H1 (cell line): ENCODE results near the gene UBE2K. TPM values are rescaled to one million over a fixed set of nuclear protein-coding genes. Genes with fewer than 3 reads are reported as not detected.
"Not testable (repeated sequence)": the region's sequence is repeated elsewhere in the genome, so short reads cannot be mapped to it uniquely, and the experiment has no call there.

ENCODE experiments used
- CTCF ChIA-PET: fragments of 300-600 bp; sonication (Branson Sonifier 250); formaldehyde crosslinking; loops from one replicate; lab custom pipeline; 2021; ENCODE audit not compliant: partially characterized antibody; lab: Charles Lee
- POLR2A ChIA-PET: fragments of 300-600 bp; sonication (Branson Sonifier 250); formaldehyde crosslinking; loops from one replicate; lab custom pipeline; 2021; ENCODE audit warnings: inconsistent platforms; ENCODE audit not compliant: partially characterized antibody; lab: Charles Lee
- DNase-seq, 2 experiments: peaks; one replicate each; pipeline versions ENCODE4 v3.0.0 to v3.0.0-alpha.2; 2010 to 2022; ENCODE audit warnings: low spot score in 2 of 2, low read depth in 1 of 2, mixed read lengths in 1 of 2
- FAIRE-seq: peaks from 2 replicates; lab custom pipeline; 2011; peaks lifted over from hg19 to GRCh38; lab: Jason Lieb, UNC
- H2AFZ ChIP-seq: 2 replicates; pipeline ENCODE4 v1.8.1; 2012; ENCODE audit warnings: low read length, inconsistent platforms
- H2AK5ac ChIP-seq: 2 replicates; pipeline ENCODE4 v1.6.1; 2013; ENCODE audit warnings: low read depth, low read length
- H2BK120ac ChIP-seq: replicated peaks from 2 replicates; pipeline ENCODE3; 2013; ENCODE audit warnings: low read depth, low read length, inconsistent platforms
- H2BK12ac ChIP-seq: 2 replicates; pipeline ENCODE4 v1.6.1; 2013; ENCODE audit warnings: low read depth, low read length
- H2BK15ac ChIP-seq: 2 replicates; pipeline ENCODE4 v1.6.1; 2013; ENCODE audit warnings: low read length
- H2BK20ac ChIP-seq: 2 replicates; pipeline ENCODE4 v1.6.1; 2013; ENCODE audit warnings: low read length
- H2BK5ac ChIP-seq: 2 replicates; pipeline ENCODE4 v1.6.1; 2013; ENCODE audit warnings: low read depth, low read length
- H3K14ac ChIP-seq: 2 replicates; pipeline ENCODE4 v1.6.1; 2013; ENCODE audit warnings: inconsistent platforms; ENCODE audit not compliant: insufficient read length
- H3K18ac ChIP-seq: 2 replicates; pipeline ENCODE4 v1.6.1; 2013; ENCODE audit warnings: low read length; ENCODE audit errors: extremely low read depth
- H3K23ac ChIP-seq: 2 replicates; pipeline ENCODE4 v1.6.1; 2013; ENCODE audit warnings: inconsistent platforms; ENCODE audit not compliant: insufficient read length
- H3K23me2 ChIP-seq: 2 replicates; pipeline ENCODE4 v1.6.1; 2013; ENCODE audit warnings: low read depth, low read length
- H3K27ac ChIP-seq: 2 replicates; pipeline ENCODE4 v1.6.1; 2011; ENCODE audit warnings: low read depth, low read length, inconsistent platforms
- H3K27me3 ChIP-seq, 4 experiments: replicated peaks in 1 of 4; 1 replicate in 1 of 4; 2 replicates in 3 of 4; pipeline versions ENCODE4 v1.6.1 to v1.8.1; 2011 to 2013; ENCODE audit warnings: low read length in 3 of 4, mild to moderate bottlenecking in 3 of 4, inconsistent platforms in 2 of 4, mixed read lengths in 2 of 4, moderate library complexity in 1 of 4; ENCODE audit not compliant: control insufficient read depth in 3 of 4, insufficient read depth in 3 of 4; ENCODE audit errors: extremely low read depth in 1 of 4
- H3K36me3 ChIP-seq, 4 experiments: 2 replicates each; pipeline versions ENCODE4 v1.6.1 to v1.8.1; 2011 to 2013; ENCODE audit warnings: mild to moderate bottlenecking in 4 of 4, low read length in 3 of 4, moderate library complexity in 2 of 4, control low read depth in 1 of 4, inconsistent platforms in 1 of 4; ENCODE audit not compliant: insufficient read depth in 4 of 4, control insufficient read depth in 2 of 4
- H3K4ac ChIP-seq: replicated peaks from 2 replicates; pipeline ENCODE3; 2013; ENCODE audit warnings: low read length, low read depth, mixed read lengths, inconsistent platforms; ENCODE audit not compliant: insufficient read length
- H3K4me1 ChIP-seq, 4 experiments: replicated peaks in 1 of 4; 1 replicate in 1 of 4; 2 replicates in 3 of 4; pipeline versions ENCODE4 v1.6.1 to v1.8.1; 2011 to 2013; ENCODE audit warnings: low read length in 3 of 4, inconsistent platforms in 2 of 4, mixed read lengths in 1 of 4; ENCODE audit not compliant: insufficient read depth in 4 of 4, control insufficient read depth in 3 of 4
- H3K4me2 ChIP-seq, 2 experiments: 2 replicates each; pipeline versions ENCODE4 v1.6.1 to v1.8.1; 2011 to 2013; ENCODE audit warnings: low read depth in 2 of 2, low read length in 2 of 2, control low read depth in 1 of 2, inconsistent platforms in 1 of 2, mild to moderate bottlenecking in 1 of 2; ENCODE audit not compliant: insufficient read depth in 1 of 2
- H3K4me3 ChIP-seq, 4 experiments: fragments of 200-600, 300-600 bp in 1 of 4; sonication (generic), shearing (Covaris generic), sonication (Bioruptor Twin) in 1 of 4; 2 replicates each; pipeline versions ENCODE4 v1.5.1 to v1.8.1; 2011 to 2016; ENCODE audit warnings: low read length in 4 of 4, low read depth in 3 of 4, control low read depth in 2 of 4, inconsistent platforms in 2 of 4, mild to moderate bottlenecking in 2 of 4, mixed read lengths in 1 of 4, moderate library complexity in 1 of 4; ENCODE audit not compliant: insufficient read depth in 2 of 4; ENCODE audit errors: extremely low read depth in 1 of 4
- H3K56ac ChIP-seq: replicated peaks from 2 replicates; pipeline ENCODE3; 2013; ENCODE audit warnings: low read depth, mild to moderate bottlenecking, mixed read lengths, low read length, inconsistent platforms; ENCODE audit not compliant: insufficient read length
- H3K79me1 ChIP-seq: 2 replicates; pipeline ENCODE4 v1.6.1; 2013; ENCODE audit warnings: low read depth, low read length, control low read depth
- H3K79me2 ChIP-seq, 2 experiments: 2 replicates each; pipeline versions ENCODE4 v1.6.1 to v1.8.1; 2012 to 2013; ENCODE audit warnings: low read length in 2 of 2, mild to moderate bottlenecking in 2 of 2, inconsistent platforms in 1 of 2; ENCODE audit not compliant: insufficient read depth in 2 of 2, control insufficient read depth in 1 of 2
- H3K9ac ChIP-seq, 4 experiments: replicated peaks in 1 of 4; 1 replicate in 1 of 4; 2 replicates in 3 of 4; pipeline versions ENCODE4 v1.6.1 to v1.8.1; 2011 to 2013; ENCODE audit warnings: low read depth in 3 of 4, low read length in 3 of 4, control low read depth in 2 of 4, mild to moderate bottlenecking in 2 of 4, moderate library complexity in 2 of 4, inconsistent platforms in 1 of 4; ENCODE audit errors: extremely low read depth in 1 of 4
- H3K9me3 ChIP-seq, 2 experiments: 2 replicates each; pipeline versions ENCODE4 v1.6.1 to v1.8.1; 2012 to 2013; ENCODE audit warnings: mild to moderate bottlenecking in 2 of 2, moderate library complexity in 2 of 2, control low read depth in 1 of 2, inconsistent platforms in 1 of 2, low read depth in 1 of 2, low read length in 1 of 2, mixed read lengths in 1 of 2; ENCODE audit not compliant: insufficient read depth in 2 of 2
- H4K20me1 ChIP-seq, 2 experiments: replicated peaks in 1 of 2; 2 replicates each; pipeline versions ENCODE3 to v1.8.1; 2011 to 2013; ENCODE audit warnings: inconsistent platforms in 2 of 2, low read length in 2 of 2, mild to moderate bottlenecking in 1 of 2; ENCODE audit not compliant: insufficient read depth in 2 of 2, control insufficient read depth in 1 of 2
- H4K5ac ChIP-seq: 2 replicates; pipeline ENCODE4 v1.6.1; 2013; ENCODE audit warnings: low read length, low read depth, mixed read lengths, inconsistent platforms; ENCODE audit not compliant: insufficient read length
- H4K8ac ChIP-seq: 2 replicates; pipeline ENCODE4 v1.8.0; 2013; ENCODE audit warnings: mild to moderate bottlenecking, moderate library complexity, low read length, inconsistent platforms; ENCODE audit not compliant: insufficient read depth; ENCODE audit errors: extremely low read depth
- H4K91ac ChIP-seq: replicated peaks from 2 replicates; pipeline ENCODE3; 2013; ENCODE audit warnings: low read length, mixed read lengths, inconsistent platforms; ENCODE audit not compliant: insufficient read length
- WGBS, 2 experiments: shearing (Covaris generic) in 1 of 2; methylation state at CpG; one replicate each; pipeline versions ENCODE4 v1.1.6 to v1.1.7; 2013 to 2015; ENCODE audit warnings: low lambda C conversion rate in 2 of 2, mixed read lengths in 2 of 2, inconsistent platforms in 1 of 2, low coverage in 1 of 2, missing lambda C conversion rate in 1 of 2; ENCODE audit not compliant: insufficient replicate concordance in 2 of 2, insufficient coverage in 1 of 2, insufficient read length in 1 of 2; ENCODE audit errors: extremely low coverage in 1 of 2, missing lambda C conversion rate in 1 of 2; 5-methylcytosine and 5-hydroxymethylcytosine counted together
- polyA plus RNA-seq, 7 experiments: library from polyadenylated mRNA; depleted of rRNA in 3 of 7; stranded (reverse) in 5 of 7; unstranded in 2 of 7; fragments of >200 nt in 5 of 7; fragments of 200-250 nt in 2 of 7; gene quantifications; 1 replicate in 5 of 7; 2 replicates in 1 of 7; 4 replicates in 1 of 7; pipeline versions ENCODE4 v1.2.1 to v1.2.3, GENCODE V29; 2011 to 2013; ENCODE audit warnings: missing spikeins in 2 of 7, mixed read lengths in 2 of 7
- total RNA-seq: library from RNA; stranded (reverse); fragmentation: NEBNext Ultra II Directional; extraction: Animal tissue kit (Norgen Biotek cat#: 25700); gene quantifications from 2 replicates; pipeline ENCODE4 v1.2.1, GENCODE V29; 2021

The UBE2K gene
- total and polyA plus RNA-seq, 2 of the 8 experiments (the other 6 are each of a cell fraction or from before 2014, with no cell fraction given): 53.6 to 174 TPM

DNA sequence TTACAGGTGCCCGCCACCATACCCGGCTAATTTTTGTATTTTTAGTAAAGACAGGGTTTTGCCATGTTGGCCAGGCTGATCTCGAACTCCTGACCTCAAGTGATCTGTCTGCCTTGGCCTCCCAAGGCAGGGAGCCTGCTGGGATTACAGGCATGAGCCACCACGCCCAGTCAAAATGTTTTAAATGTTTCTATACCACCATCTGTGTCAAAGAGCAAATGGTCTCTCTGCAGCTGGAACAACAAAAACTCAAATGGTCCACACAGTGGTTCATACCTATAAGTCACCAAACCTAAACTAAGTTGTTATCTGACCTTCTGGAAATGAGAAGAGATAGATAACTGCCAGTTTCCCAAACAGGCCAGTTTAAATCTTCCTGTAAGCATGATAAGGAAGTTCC is 46.4 kb upstream of the UBE2K start:
- H3K14ac ChIP-seq, H2BK20ac ChIP-seq, H4K5ac ChIP-seq, H3K27ac ChIP-seq, DNase-seq, H3K23me2 ChIP-seq, FAIRE-seq, H4K20me1 ChIP-seq, H2BK12ac ChIP-seq, H3K9ac ChIP-seq, H3K4ac ChIP-seq, H2AFZ ChIP-seq, H3K9me3 ChIP-seq, H3K4me2 ChIP-seq, H3K4me3 ChIP-seq, H3K18ac ChIP-seq, H4K8ac ChIP-seq, H3K23ac ChIP-seq, H2BK5ac ChIP-seq, H3K79me2 ChIP-seq, H3K56ac ChIP-seq, H3K27me3 ChIP-seq, H3K4me1 ChIP-seq, H3K36me3 ChIP-seq, H2AK5ac ChIP-seq, H4K91ac ChIP-seq, H2BK15ac ChIP-seq, H2BK120ac ChIP-seq, H3K79me1 ChIP-seq: not testable (repeated sequence)
- CTCF ChIA-PET: interaction anchor here (1.2 kb wide), 1 partner anchor 16 kb away, joined by 3 read pairs; no protein-coding TSS in a partner anchor
- POLR2A ChIA-PET: interaction anchor here (0.8 to 1.3 kb wide), 2 partner anchors 11 to 14 kb away, joined by 3 read pairs; no protein-coding TSS in a partner anchor
- 87% methylated on average over 4 of the region's 4 CpGs; no CpG with 5 or more reads in 1 of the 2 experiments for WGBS, 2 experiments
